C4-2B (cell line): ENCODE data around the gene THSD7B.

Source experiments
- ZFX ChIP-seq: fragments of 450-650 bp; IDR thresholded peaks from 2 replicates; pipeline ENCODE4 v1.6.1; 2017
- TF ChIP-seq, protein P1 (sequence below): fragments of 450-650 bp; conservative IDR thresholded peaks from 2 replicates; pipeline ENCODE4 v1.5.1; 2017; ENCODE audit warnings: mild to moderate bottlenecking

DNA sequence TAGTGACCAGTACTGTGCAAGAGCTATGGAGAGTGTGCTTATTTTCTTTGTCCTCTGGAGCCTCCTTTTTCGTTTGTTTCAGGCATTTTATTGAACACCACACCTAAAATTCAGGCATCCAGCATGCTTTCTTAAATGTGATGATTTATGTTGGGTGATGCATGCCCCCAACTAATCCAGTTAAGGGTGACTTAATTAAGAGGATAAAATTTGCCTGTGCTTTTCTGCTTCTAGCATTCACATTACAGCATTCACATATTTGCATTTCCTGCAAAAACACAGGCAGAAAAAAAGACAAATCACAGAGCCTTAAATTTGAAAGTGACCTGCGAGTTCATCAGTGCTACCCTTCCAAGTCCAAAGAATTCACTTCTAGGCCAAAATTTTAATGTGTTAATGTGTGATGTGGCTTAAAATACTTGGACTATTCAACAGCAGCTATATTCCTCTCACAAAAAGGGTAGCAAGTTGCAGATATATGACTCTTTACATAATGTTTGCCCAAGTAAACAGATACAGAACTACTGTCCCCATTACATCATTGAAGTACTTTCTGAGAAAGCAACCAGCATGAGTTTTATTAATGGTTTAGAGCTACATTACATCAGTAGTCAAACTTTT is 286.5 kb downstream of the THSD7B start:
- TF ChIP-seq, protein P1, sequence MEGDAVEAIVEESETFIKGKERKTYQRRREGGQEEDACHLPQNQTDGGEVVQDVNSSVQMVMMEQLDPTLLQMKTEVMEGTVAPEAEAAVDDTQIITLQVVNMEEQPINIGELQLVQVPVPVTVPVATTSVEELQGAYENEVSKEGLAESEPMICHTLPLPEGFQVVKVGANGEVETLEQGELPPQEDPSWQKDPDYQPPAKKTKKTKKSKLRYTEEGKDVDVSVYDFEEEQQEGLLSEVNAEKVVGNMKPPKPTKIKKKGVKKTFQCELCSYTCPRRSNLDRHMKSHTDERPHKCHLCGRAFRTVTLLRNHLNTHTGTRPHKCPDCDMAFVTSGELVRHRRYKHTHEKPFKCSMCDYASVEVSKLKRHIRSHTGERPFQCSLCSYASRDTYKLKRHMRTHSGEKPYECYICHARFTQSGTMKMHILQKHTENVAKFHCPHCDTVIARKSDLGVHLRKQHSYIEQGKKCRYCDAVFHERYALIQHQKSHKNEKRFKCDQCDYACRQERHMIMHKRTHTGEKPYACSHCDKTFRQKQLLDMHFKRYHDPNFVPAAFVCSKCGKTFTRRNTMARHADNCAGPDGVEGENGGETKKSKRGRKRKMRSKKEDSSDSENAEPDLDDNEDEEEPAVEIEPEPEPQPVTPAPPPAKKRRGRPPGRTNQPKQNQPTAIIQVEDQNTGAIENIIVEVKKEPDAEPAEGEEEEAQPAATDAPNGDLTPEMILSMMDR, result no peak
- TF ChIP-seq ZFX, result no peak
